Ascending aorta (tissue), 2 donors: ENCODE data around the gene KRT25. TPM values are rescaled to one million over a fixed set of nuclear protein-coding genes. Genes with fewer than 3 reads are reported as not detected.
A peak's percentile ranks its signal among the peaks of the same experiment; 100 is the strongest.

Source experiments
- DNase-seq, 2 donors: peaks; one replicate each; pipeline ENCODE4 v3.0.0-alpha.2; 2019; ENCODE audit warnings: low spot score in 2 of 2
- H3K27ac ChIP-seq, 2 donors: fragments of 200-600 bp; sonication (generic); one replicate each; pipeline ENCODE4 v1.5.1; 2016 to 2017; ENCODE audit warnings: mild to moderate bottlenecking in 1 of 2
- H3K27me3 ChIP-seq: fragments of 200-600 bp; sonication (generic); one replicate; pipeline ENCODE4 v1.5.1; 2017
- H3K36me3 ChIP-seq, 2 donors: fragments of 200-600 bp; sonication (generic); one replicate each; pipeline ENCODE4 v1.5.1; 2016
- H3K4me1 ChIP-seq, 2 donors: fragments of 200-600 bp; sonication (generic); one replicate each; pipeline ENCODE4 v1.5.1; 2016 to 2017; ENCODE audit warnings: mild to moderate bottlenecking in 1 of 2
- H3K4me3 ChIP-seq, 2 donors: fragments of 200-600 bp; sonication (generic); one replicate each; pipeline ENCODE4 v1.5.1; 2016 to 2017; ENCODE audit warnings: mild to moderate bottlenecking in 1 of 2
- H3K9me3 ChIP-seq, 2 donors: fragments of 200-600 bp; sonication (generic); one replicate each; pipeline ENCODE4 v1.5.1; 2016
- intact Hi-C: fragments of 100-400 bp; cut with DNase I; formaldehyde crosslinking; loops from one replicate; pipeline ENCODE4 v1.15.1; 2023
- total RNA-seq: library from RNA; depleted of rRNA; stranded (reverse); fragments of >200 nt; gene quantifications from one replicate; pipeline ENCODE4 v1.1.0, GENCODE V29; 2016
- TF ChIP-seq, protein P1 (sequence below), 3 experiments: fragments of 200-600 bp in 2 of 3; fragments of 450-650 bp in 1 of 3; sonication (generic) in 2 of 3; IDR thresholded peaks; one replicate each; pipeline ENCODE4 v1.5.1; 2016 to 2019; ENCODE audit warnings: antibody characterized with exemption in 3 of 3, mild to moderate bottlenecking in 1 of 3, moderate library complexity in 1 of 3

KRT25 gene
- total RNA-seq, 1 donor from 2014 or later = not detected

DNA sequence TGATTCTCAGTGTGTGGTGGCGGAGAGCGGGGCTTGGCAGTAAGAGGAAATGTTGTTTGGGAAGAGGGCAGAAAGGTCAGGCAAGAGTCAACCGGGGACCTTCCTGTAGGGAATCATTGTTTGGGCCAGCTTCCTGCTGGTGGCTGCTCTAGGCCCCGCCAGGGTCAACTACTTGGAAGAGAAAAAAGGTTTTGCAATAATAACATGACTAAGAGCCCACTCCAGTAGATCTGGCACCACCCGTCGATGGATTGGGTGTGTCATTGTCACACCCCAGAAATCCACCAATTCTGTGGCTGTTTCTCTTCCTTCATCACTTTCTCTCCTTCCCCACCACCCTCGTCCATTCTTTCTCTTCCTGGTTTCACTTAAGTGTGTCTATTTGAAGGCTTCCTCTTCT, 47.4 kb downstream of the KRT25 start:
- TF ChIP-seq, protein P1, sequence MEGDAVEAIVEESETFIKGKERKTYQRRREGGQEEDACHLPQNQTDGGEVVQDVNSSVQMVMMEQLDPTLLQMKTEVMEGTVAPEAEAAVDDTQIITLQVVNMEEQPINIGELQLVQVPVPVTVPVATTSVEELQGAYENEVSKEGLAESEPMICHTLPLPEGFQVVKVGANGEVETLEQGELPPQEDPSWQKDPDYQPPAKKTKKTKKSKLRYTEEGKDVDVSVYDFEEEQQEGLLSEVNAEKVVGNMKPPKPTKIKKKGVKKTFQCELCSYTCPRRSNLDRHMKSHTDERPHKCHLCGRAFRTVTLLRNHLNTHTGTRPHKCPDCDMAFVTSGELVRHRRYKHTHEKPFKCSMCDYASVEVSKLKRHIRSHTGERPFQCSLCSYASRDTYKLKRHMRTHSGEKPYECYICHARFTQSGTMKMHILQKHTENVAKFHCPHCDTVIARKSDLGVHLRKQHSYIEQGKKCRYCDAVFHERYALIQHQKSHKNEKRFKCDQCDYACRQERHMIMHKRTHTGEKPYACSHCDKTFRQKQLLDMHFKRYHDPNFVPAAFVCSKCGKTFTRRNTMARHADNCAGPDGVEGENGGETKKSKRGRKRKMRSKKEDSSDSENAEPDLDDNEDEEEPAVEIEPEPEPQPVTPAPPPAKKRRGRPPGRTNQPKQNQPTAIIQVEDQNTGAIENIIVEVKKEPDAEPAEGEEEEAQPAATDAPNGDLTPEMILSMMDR (IDR thresholded peaks at IDR 0.05) = no peak
- Histone ChIP-seq H3K36me3 (no peaks in the 10 kb centered on the region), H3K4me1 (no peaks in the 10 kb centered on the region), H3K4me3 (no peak overlapping the region), H3K9me3 (no peaks in the 10 kb centered on the region), H3K27me3 (no peaks in the 10 kb centered on the region), H3K27ac (peak overlapping the region in 1 of 2 donors; percentile 46)
- DNase-seq = peak in 1 of 2 donors; percentile 63
- intact Hi-C loops = no loop called here

DNA sequence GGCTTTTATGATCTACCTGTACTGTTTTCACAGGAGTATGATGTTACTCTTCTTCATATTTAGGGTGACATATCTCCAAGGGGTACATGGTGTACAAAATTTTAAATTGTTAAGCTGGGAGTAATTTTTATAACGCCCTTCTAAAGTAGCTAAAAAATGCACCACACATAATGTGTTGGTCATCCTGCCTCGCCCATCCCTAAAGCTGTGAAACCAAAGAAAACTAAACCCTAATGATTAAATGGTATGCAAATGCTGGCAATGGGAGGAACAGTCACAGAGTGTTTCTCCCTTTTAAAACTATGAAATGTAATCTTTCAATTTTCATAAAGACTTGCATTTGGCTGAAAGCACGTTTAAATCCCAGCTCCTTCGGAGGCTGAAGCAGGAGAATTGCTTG, 49.5 kb downstream of the KRT25 start:
- intact Hi-C loops = no loop called here
- H3K4me1 ChIP-seq = no peaks in the 10 kb centered on the region
- no peaks in the 10 kb centered on the region for H3K27me3 ChIP-seq
- no peak for DNase-seq
- no peaks in the 10 kb centered on the region for H3K36me3 ChIP-seq
- no peaks in the 10 kb centered on the region for H3K9me3 ChIP-seq
- TF ChIP-seq, protein P1 (IDR thresholded peaks at IDR 0.05) = no peak
- no peak overlapping the region for H3K4me3 ChIP-seq
- H3K27ac ChIP-seq = no peak overlapping the region

DNA sequence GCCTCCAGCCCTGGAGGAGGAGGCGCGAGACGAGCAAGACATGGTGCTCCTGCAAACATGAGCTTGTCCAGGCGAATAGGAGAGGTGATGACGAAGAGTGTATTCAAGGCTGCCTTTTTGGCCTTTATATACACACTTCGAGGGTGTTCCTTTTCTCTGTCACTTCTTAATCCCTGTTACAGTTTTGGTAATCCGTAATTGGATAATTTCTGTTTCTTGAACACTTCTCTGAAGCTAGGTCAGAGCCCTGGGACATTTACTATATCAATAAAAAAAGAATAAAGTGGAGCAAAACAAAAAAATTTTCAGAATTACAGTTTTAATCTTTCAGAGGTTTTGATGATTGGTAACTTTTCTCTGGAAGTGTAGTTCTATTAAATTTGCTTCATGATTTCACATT, 51.5 kb downstream of the KRT25 start, which contains the start of gene KRT24:
Gene KRT24 (minus strand): TSS at position 101 of the 400 bp plus-strand sequence. CDS start 59 bp downstream, at position 42.
- intact Hi-C loops = no loop called here
- Histone ChIP-seq H3K4me1 (no peaks in the 10 kb centered on the region), H3K4me3 (no peak within 1 kb of the TSS), H3K27ac (no peak within 1 kb of the TSS), H3K27me3 (no peaks in the 10 kb centered on the region), H3K9me3 (no peaks in the 10 kb centered on the region), H3K36me3 (no peaks in the 10 kb centered on the region)
- TF ChIP-seq, protein P1 (IDR thresholded peaks at IDR 0.05) = no peak
- no peak for DNase-seq

DNA sequence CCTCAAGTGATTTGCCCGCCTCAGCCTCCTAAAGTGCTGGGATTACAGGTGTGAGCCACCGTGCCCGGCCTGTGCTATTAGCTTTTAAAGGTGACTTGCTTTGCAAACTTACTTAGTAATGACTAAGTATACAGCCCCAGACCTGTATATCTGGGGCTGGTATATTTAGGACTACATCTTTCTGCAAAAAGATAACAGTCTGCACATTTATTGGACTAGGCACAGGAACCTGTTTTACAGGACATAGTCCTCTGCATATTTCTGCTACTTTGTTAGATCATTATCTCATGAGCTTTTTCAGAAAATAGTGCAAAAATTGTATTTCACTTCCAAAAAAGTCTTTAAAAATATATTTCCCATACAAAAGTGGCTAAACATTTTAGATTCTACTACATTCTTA, 52.9 kb downstream of the KRT25 start:
- H3K4me1 ChIP-seq = no peaks in the 10 kb centered on the region
- no peaks in the 10 kb centered on the region for H3K9me3 ChIP-seq
- no peaks in the 10 kb centered on the region for H3K36me3 ChIP-seq
- no peak for DNase-seq
- intact Hi-C loops = no loop called here
- TF ChIP-seq, protein P1 (IDR thresholded peaks at IDR 0.05) = no peak
- no peak overlapping the region for H3K27ac ChIP-seq
- H3K4me3 ChIP-seq = no peak overlapping the region
- no peaks in the 10 kb centered on the region for H3K27me3 ChIP-seq

DNA sequence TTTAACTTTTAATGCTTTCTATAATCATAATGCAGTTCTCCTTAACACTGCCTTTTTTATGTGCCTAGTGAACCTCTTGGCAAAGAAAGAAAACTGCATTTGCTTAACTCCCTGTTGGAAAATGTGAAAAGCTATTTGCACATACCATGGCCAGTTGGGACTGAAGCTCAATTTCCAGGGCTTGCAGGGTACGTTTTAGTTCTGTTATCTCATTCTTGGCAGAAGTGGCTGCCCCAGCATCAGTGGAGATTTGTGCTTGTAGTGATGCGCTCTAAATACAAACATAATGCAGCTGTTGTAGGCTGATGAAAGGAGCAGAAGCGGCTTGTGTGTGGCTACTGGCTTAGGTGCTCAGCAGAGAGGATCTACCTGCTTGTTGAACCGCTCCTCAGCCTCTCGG, 55.3 kb downstream of the KRT25 start:
- no peaks in the 10 kb centered on the region for H3K36me3 ChIP-seq
- H3K27ac ChIP-seq = no peak overlapping the region
- no peak overlapping the region for H3K4me3 ChIP-seq
- no peaks in the 10 kb centered on the region for H3K4me1 ChIP-seq
- no peaks in the 10 kb centered on the region for H3K9me3 ChIP-seq
- TF ChIP-seq, protein P1 (IDR thresholded peaks at IDR 0.05) = no peak
- no peak for DNase-seq
- intact Hi-C loops = no loop called here
- H3K27me3 ChIP-seq = no peaks in the 10 kb centered on the region

DNA sequence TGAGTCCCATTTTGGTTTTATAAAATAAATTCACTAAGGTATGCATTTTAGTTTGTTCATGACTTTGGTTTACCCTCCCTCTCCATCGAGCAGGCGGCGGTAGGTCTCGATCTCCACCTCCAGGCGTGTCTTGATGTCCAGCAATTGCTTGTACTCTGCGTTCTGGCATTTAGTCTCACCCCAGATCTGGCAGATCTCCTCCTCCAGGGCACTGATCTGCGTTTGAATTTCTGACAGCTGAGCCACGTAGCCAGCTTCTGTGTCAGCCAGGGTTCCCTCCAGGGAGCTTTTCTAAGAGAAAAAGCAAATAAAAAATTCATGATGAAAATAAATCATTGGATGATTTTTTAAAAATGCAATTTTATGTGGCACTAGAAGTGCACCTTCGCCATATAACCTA, 55.8 kb downstream of the KRT25 start:
- no peaks in the 10 kb centered on the region for H3K4me1 ChIP-seq
- intact Hi-C loops = no loop called here
- no peak overlapping the region for H3K27ac ChIP-seq
- no peaks in the 10 kb centered on the region for H3K27me3 ChIP-seq
- H3K9me3 ChIP-seq = no peaks in the 10 kb centered on the region
- TF ChIP-seq, protein P1 (IDR thresholded peaks at IDR 0.05) = no peak
- DNase-seq = no peak
- no peak overlapping the region for H3K4me3 ChIP-seq
- H3K36me3 ChIP-seq = no peaks in the 10 kb centered on the region
